ENCODE measurements around the gene NUMB.
"Not testable (repeated sequence)": the region's sequence is repeated elsewhere in the genome, so short reads cannot be mapped to it uniquely, and the experiment has no call there.

NUMB gene

GRCh38 chr14:73359445-73359844, 98.9 kb downstream of the NUMB start:
- no peak for DNase-seq (ENCODE audit: low spot score)

DNA sequence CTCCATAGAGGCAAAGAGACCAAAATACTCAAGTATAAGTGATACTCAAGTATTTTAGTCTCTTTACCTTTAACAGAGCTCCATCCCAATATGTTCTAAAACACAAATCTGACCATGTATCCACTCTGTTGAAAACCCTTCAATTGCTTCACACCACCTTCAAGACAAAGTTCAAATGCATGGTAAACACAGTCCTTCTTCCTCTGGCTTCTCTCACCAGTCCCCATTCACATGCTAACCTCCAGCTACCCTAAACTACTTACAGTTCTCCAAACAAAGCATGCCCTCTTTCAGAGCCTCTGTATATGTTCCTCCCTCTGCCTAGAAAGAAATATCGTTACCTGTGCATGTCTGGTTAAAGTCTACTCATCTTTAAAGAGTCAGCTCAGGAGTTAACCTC, 100.2 kb downstream of the NUMB start:
- no peak for DNase-seq (ENCODE audit: low spot score)

DNA sequence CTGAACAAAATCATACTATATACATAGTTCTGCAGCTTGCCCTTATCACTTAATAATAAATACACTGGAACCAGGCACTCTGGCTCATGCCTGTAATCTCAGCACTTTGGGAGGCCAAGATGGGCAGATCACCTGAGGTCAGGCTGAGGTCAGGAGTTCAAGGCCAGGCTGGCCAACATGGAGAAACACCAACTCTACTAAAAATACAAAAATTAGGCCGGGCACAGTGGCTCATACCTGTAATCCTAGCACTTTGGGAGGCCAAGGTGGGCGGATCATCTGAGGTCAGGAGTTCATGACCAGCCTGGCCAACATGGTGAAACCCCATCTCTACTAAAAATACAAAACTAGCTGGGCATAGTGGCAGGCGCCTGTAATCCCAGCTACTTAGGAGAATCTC, 109.3 kb downstream of the NUMB start:
- DNase-seq (ENCODE audit: low spot score) = not testable (repeated sequence)

DNA sequence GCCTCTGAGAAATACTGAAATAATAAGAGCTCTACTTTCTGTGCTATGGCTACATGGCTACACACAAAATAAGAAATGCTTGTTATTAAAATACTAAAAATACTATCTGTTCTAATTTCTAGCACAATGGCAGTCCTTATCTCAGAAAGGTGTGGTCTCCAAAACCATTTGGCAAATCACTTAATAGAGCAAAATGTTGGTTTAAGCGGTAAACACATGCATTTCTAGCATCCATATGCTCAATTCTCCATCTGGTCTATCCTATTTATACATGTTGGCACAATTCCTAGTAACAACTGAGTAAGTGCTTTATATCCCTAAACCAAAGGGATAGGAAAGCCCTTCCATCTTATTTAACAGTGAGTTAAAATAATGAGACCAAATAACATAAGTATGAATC, 114.0 kb downstream of the NUMB start:
- no peak for DNase-seq (ENCODE audit: low spot score)

DNA sequence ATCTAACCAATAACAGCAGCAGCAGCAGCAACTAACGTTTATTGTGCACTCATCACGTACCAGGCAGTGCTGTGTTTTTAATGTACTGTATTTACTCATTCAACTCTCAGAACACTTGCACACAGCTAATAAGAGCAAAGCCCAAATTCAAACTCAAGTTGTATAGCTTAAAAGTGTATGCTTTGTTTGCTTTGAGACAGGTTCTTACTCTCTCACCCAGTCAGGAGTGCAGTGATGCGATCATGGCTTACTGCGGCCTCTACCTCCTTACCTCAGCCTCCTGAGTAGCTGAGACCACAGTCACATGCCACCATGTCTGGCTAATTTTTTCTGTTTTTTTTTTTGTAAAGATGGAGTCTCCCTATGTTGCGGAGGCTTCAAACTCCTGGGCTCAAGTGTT, 115.7 kb downstream of the NUMB start:
- no peak for DNase-seq (ENCODE audit: low spot score)

- no peak for DNase-seq (ENCODE audit: low spot score)
Measured at GRCh38 chr14:73339846-73340595, 118.3 kb downstream of the NUMB start.

- DNase-seq (ENCODE audit: low spot score) = no peak
Measured at GRCh38 chr14:73339206-73339605, 119.1 kb downstream of the NUMB start.

DNA sequence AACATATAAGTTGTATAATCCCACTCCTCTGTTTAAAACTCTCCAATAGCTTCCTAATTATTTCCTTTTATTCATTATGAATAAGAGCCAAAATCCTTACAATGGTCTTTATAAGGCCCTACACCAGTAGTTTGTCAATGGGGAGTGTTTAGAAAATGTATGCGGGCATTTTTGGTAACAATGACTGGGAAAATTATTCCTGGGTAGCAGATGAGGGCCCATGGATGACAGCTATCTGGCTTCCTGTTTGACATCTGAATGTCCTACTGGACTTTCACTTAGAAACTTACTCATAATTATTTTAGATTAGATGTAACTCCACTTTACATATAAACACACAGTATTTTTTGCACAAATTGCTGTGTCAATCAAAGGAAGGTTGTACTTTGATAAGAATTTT, 119.8 kb downstream of the NUMB start:
- DNase-seq (ENCODE audit: low spot score) = no peak

DNA sequence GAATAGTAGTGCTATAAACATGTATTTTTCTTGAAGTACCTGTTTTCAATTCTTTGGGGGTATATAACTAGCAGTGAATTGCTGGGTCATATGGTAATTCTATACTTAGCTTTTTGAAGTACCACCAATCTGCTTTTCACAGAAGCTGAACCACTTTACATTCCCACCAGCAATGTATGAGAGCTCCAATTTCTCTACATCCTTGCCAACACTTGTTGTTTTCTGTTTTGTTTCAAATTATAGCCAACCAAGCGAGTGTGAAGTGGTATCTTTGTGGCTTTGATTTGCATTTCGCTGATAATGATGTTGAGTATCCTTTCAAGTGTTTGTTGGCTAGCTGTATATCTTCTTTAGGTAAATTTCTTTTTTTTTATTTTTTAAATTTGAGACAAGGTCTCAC, 125.3 kb downstream of the NUMB start:
- DNase-seq (ENCODE audit: low spot score) = no peak

DNA sequence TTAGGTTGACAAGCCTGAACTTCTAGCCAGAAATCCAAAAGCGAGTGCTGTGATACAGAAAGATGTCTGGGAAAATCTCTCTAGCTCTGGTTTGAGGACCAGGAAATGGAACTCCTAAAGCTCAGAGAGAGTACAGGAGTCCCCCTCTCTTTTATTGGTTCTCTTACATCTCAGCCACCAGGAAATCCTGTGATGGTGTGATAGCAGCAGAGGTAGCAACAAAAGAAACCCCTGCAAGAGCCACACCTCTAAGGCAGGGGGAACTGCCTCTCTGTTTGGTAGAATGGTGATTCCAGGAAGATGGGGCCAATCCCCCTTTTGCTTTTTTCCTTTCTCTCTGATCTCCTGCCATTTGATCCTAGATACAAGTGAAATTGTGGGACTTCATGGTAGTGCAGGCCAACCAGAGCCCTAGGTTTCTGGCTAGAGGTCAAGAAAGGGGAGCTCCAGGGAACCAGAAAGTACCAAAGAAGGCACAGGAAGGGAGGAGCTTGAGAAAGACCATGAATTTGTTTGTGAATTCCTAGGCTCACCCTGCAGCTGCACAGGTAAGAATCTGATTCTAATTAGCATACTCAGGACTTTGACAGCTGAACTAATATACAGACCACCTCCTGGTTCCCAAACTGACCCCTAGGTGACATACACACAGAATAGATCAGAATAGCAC, 132.6 kb downstream of the NUMB start:
- DNase-seq (ENCODE audit: low spot score) = peak; percentile 29

DNA sequence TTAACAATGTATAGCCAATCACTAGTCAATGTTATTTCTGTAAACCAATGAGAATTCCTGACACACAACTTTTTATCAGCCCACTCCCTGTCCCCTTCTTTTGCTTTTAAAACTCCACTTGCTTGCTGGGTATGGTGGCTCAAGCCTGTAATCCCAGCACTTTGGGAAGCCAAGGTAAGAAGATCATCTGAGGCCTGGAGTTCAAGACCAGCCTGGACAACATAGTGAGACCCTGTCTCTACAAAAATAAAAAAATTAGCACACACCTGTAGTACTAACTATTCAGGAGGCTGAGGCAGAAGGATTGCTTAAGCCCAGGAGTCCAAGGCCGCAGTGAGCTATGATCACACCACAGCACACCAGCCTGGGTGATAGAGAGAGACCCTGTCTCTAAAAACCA, 133.3 kb downstream of the NUMB start:
- no peak for DNase-seq (ENCODE audit: low spot score)

DNA sequence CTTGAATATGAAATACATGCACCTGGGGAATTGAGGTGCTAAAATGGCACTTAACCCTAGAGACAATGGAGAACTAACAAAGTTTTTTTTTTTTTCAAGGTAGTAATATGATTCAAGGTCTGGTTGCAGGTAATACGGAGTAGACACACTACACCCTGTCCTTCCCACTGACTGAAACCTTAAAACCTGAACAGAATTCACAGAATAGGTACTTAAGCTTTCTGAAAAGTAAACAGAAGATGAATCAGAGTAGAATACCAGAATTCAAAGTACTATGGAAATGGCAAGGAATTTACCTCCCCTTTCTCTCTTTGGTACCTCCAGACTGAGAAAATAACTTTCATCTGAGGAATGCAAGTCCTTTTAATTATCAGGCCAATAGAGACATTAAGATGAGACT, 133.8 kb downstream of the NUMB start:
- no peak for DNase-seq (ENCODE audit: low spot score)

DNA sequence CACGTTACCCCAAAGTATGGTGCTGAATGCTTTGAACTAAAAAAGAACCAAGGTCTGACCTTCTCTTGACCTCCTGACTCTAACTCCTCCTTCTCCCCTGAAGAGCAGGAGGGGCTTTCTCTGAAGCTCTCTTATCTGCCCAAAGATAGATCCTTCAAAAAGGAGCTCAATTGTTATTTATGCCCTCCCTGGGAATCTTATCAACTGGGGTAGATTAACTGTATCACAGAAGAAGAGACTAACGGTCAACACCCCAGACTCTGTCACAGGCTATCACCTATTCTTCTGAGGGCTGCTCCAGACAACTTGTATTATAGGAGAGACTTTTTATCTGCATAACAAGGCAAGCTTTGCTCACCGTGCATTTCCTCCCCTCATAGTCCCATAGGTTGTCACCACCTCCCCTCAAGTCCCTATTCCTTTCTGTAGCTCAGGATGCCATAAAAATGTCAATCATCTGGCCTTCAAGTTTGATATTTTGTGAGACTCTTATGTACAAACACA, 134.4 kb downstream of the NUMB start:
- DNase-seq (ENCODE audit: low spot score) = no peak

GRCh38 chr14:73313151-73313550, 145.2 kb downstream of the NUMB start:
- no peak for DNase-seq (ENCODE audit: low spot score)

- DNase-seq (ENCODE audit: low spot score) = no peak
Measured at GRCh38 chr14:73312687-73313086, 145.7 kb downstream of the NUMB start.

- DNase-seq (ENCODE audit: low spot score) = no peak
Measured at GRCh38 chr14:73311708-73312030, 146.7 kb downstream of the NUMB start.

- not testable (repeated sequence) for DNase-seq (ENCODE audit: low spot score)
Measured at GRCh38 chr14:73309207-73309606, 149.1 kb downstream of the NUMB start.

GRCh38 chr14:73307261-73307660, 151.1 kb downstream of the NUMB start:
- DNase-seq (ENCODE audit: low spot score) = no peak

DNA sequence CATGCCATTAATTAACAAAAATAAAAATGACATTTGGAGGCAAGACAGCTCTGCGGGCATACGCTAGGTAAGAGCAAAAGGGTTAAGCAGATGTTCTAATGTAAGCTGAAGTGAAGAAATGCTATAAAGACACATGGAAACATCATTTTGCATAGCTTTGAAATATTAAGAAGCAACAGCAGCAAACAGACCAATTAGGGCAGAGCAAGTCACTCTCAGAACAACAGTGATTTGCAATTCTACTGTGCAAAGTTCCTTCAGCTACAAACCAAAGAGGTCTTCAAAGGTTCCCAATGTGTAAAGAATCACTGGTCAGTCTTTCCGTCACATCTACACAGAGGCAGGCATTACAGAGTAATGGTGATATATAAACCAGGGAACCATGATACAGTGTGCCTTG, 152.8 kb downstream of the NUMB start:
- no peak for DNase-seq (ENCODE audit: low spot score)

DNA sequence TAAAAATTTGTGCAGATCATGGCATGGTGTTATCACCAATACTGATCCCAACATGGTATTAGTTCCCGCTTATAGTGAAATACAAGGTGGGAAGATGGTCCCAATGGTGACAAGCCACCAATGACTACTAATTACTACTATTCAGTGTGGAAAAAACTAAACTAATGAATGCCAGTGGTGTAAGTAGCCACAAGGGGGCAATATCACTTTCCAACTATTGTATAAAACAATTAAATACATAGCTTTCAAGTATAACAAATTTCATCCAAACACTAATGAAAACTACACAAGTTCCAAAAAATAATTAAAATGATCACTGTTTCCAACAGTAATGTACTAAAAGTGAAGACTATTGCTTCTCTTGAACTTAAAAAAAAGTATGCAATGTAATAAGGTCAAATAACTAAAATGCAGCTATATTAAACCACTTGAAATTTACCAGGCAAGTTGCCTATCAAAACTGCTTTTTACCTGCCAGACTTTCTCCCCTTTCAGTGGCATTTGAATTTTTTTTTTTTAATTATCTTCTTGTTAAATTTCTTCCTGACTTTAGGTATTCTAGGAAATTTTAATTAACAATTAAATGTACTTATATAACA, 163.0 kb downstream of the NUMB start:
- DNase-seq (ENCODE audit: low spot score) = peak; percentile 56

DNA sequence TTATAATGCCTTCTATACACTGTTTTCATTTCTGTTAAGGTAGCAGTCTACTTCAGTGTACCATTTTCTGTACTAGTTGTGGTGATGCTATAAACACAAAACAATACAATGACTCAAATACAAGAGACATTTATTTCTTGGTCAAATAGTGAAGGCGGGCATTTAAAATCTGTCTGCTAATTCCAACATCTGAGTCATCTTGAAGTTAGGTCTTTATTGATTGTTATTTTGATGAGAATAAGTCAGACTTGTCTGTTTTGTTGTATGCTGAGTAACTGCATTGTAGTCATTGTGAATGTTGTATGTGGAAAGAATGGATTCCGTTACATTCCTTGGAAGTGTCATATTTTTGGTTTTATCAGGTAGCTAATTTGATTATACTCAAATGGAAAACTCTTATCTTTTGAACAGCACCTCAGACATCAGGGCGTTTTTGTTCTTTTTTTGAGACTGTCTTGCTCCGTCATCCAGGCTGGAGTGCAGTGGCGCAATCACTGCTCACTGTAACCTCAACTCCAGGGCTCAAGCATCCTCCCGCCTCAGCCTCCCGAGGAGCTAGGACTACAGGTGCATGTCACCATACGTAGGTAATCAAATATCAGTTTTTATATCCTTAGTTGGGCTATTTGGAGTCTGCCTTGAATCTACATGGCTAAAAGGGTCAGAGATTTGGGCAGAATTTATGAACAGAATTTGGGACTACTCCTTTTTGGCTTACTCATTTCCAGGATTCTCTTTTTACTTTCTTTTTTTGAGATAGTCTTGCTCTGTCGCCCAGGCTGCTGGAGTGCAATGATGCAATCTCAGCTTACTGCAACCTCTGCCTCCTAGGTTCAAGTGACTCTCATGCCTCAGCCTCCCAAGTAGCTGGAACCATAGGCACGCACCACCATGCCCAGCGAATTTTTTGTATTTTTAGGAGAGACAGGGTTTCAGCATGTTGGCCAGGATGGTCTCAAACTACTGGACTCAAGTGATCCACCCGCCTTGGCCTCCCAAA, 164.3 kb downstream of the NUMB start:
- no peak for DNase-seq (ENCODE audit: low spot score)

DNA sequence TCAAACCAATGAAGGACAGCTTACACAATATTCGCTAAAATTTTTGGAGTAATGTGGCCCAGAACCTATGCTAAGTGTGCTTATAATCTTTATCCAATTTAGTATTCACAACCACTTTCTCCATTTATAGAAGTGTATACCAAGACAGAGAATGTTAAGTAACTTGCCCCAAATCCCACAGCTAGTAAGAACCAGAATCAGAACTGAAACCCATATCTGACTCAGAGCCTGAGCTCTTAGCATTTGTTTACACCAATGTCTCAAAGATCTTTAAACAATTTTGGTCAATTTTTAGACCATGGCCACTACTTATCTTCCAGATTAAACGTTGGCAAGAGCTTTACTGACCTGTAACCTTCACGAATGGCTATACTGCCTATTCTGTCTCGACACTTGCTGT, 168.1 kb downstream of the NUMB start:
- no peak for DNase-seq (ENCODE audit: low spot score)
